GM21390 (cell line): Measurements from ENCODE around the gene KCNJ8.
"Not testable (repeated sequence)": the region's sequence is repeated elsewhere in the genome, so short reads cannot be mapped to it uniquely, and the experiment has no call there.

Experiments
- ATAC-seq: cut with Tn5 transposase; IDR thresholded peaks from one replicate; pipeline ENCODE4 v1.9.1; 2021; ENCODE audit not compliant: unreplicated experiment

Gene KCNJ8

DNA sequence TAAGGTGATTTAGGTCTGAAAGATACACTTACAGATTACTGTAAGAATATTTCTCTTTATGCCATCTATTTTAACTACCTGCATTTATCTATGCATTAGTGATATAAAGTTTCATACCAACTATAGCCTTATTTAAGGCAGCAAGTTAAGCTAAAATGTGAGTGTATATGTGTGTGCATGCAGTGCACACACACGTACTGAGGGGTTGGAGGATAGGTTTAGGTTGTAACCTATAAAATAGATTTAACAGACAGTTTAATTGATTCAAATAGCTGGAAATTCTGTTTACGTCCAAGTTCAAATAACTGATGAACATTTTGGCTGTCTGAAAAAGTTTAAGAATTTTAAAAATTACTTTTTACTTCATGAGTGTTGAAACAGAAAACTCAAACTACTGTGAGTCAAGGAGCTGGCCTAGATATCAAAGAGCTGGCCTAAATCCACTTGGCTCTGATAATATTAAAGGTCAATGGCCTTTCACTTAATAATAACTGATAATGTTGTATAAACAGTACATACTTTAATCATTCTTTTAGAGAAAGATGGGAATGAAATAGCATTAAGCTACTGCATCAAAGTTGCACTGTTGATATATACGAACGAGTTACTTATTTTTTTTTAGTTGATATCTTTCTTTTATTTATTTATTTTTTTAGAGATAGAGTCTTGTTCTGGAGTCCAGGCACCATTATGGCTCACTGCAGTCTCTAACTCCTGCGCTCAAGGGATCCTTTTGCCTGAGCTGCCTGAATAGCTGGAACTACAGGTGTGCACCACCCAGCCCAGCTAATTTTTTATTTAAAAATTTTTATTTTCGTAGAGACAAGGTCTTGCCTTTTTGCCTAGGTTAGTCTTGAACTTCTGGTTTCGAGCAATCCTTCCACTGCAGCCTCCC is 13.8 kb upstream of the KCNJ8 start:
- ATAC-seq: no peak

DNA sequence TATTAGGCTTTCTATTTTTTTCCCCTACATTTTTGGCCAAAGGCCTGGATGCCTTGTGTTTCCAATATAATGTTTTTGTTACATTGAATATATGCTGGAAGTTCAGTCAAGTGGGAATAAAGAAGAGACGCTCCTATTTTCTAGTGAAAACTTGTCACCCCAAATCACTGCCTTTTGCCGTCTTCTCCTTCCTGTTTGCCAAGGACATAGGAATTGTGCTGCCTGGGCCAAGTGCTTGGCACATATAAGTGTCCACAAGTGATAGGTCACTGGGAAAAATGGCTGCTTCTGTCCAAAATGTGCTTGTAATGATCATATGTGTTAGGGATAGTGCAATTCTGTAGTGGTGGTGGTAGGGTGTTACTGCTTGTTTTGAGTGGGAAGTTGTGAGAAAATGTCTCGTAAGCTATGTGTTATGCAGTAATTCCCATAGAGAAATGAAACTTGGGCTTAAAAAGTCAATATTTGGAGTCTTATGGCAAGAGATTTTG is 11.6 kb upstream of the KCNJ8 start:
- no peak for ATAC-seq

DNA sequence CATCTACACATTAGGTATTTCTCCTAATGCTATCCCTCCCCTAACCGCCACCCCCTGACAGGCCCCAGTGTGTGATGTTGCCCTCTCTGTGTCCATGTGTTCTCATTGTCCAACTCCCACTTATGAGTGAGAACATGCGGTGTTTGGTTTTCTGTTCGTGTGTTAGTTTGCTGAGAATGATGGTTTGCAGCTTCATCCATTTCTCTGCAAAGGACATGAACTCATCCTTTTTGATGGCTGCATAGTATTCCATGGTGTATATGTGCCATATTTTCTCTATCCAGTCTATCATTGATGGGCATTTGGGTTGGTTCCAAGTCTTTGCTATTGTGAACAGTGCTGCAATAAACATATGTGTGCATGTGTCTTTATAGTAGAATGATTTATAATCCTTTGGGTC is 8.2 kb upstream of the KCNJ8 start:
- ATAC-seq: not testable (repeated sequence)

- no peak for ATAC-seq
Observed at GRCh38 chr12:21780786-21781185, 6.3 kb upstream of the KCNJ8 start.

DNA sequence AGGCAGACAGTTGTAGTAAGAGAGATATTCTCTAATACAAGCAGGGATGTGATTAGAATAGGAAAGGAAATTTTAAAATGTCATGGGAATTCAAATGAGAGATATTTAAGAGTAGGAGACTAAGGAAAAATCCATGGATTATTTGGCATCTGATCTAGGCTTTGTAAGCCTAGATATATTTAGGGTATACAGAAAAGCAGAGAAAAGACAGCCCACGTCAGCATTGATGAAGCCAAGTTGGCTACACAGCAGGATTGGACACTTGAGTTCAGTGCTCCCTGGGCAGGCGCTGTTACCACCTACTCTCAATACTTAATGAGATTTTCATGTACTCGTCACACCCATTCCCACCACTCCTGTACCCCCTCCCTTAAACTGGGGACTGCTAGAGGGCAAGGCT is 1.7 kb upstream of the KCNJ8 start:
- no peak for ATAC-seq

DNA sequence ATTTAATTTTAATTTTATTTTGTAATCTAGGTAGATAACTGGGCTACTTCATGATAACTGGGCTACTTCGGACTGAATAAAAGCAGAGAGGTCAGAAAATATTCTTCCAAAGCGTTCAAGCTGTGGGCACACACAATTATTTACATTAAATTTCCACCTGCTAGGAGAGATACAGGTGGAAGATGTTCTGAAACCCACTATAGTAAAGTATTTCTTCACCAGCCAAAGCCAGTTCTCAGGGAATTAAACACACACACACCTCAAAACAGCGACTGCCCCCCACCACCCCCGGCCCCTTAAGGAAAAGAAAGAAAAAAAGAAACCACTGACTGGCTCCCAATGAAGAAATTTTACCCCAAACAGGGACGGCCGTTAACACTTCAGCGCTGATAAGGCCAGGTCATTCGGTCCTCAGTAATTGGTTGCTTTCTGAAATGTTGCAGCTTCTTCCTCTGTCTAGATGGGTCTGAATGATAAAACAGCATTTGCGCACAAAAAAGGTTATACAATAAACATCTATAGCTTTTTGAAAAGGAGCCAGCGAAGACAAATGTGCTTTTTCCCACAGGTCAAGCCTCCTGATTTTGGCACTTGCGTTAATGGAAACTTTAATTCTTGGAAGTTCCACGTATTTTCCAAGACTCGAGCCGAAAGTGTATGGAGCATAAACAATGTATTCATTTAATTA is 771 bp upstream of the KCNJ8 start:
- no peak for ATAC-seq

DNA sequence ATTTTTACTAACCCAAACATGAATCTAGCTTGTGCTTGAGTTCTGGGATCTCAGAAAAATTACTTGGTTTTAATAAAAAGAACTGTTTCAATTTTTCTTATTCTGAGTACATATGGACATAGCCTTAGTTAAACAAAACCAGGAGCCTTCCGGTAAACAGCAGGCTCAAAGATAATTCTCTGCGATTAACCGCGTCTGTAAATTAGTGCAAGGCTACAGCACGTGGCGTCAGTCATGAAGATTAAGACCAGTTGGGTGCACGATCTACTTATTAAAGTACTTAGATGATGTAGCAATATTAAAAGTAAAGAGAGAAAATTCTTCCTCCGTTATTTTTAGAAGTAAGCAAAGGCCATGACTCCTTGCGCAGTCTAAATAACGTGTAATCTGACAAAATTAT is 700 bp downstream of the KCNJ8 start:
- ATAC-seq: no peak

DNA sequence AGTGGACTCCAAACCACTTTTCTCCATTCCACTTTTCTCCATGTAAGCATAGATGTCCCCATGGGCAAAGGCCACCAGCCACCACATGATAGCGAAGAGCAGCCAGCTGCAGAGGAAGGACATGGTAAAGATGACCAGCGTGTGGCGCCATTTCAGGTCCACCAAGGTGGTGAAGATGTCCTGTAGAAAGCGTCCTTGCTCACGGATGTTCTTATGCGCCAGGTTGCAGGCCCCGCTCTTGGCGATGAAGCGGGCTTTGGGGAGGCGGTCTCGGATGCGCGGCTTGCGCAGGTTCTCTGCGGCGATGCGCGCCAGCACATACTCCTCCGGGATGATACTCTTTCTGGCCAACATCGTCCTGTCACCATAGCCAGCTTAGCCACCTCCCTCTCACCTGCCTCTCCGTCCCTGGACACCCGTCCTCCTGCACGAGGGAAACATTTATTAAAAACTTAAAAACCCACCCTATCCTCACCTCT is 1.2 kb downstream of the KCNJ8 start:
- ATAC-seq: no peak

GRCh38 chr12:21771311-21771710 is 3.2 kb downstream of the KCNJ8 start:
- ATAC-seq: no peak

- no peak for ATAC-seq
Observed at GRCh38 chr12:21769307-21769706, 5.2 kb downstream of the KCNJ8 start.

DNA sequence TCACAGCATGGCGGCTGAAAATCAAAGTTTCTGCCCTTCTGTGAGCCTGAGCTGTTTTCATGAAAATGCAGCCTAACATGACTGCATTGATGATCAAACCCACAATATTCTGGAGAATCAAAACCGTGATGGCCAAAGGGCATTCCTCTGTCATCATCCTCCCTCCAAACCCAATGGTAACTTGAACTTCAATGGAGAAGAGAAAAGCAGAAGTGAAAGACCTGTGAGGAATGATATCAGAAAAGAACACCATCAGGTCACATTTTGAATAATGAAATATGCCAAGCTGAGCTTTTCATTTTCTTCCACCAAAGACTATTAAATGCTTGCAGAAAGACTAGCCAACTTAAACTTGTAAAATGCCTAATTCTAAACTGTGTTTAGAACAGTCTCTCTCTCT is 8.1 kb downstream of the KCNJ8 start:
- ATAC-seq: no peak

- no peak for ATAC-seq
Observed at GRCh38 chr12:21764950-21765349, 9.6 kb downstream of the KCNJ8 start.

GRCh38 chr12:21764065-21764464 is 10.4 kb downstream of the KCNJ8 start:
- no peak for ATAC-seq

DNA sequence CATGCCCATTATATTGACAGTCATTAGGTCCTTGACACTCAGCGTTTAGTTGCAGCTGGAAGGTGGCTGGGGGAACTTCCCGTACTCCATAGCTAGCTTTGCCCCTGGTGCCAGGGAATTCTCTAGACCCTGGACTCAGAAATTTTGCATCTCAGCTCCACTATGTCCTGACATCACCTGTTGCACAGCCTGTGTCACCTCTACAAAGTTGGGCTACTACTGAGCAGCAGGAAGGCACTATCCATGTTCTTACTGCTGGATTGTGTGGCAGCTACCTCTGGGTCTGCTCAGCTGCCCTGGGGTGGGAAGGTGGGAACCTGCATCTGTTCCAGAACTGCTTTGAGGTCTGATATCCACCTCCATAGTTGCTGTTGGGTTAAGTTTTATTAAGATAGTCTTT is 11.0 kb downstream of the KCNJ8 start:
- ATAC-seq: no peak

DNA sequence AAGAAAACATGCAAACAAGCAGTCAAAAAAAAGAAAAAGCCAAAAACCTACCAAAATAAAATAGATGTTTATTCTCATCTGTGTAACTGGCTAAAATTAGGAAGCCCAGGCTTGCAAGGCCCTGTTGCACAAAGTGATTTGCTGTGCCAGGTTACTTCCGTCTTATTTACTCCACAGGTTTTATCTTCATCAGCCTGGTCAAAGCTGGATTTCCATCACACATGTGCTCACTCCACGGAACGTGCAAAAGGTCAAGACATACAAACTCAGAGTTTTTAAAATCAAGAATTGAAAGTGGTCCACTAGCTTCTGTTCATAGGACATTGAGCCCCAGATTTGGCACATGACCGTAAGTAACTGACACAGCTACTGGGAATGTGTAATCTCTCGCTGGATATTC is 14.8 kb downstream of the KCNJ8 start:
- no peak for ATAC-seq

GRCh38 chr12:21757735-21758134 is 16.8 kb downstream of the KCNJ8 start:
- ATAC-seq: no peak

- no peak for ATAC-seq
Observed at GRCh38 chr12:21756699-21757098, 17.8 kb downstream of the KCNJ8 start.

DNA sequence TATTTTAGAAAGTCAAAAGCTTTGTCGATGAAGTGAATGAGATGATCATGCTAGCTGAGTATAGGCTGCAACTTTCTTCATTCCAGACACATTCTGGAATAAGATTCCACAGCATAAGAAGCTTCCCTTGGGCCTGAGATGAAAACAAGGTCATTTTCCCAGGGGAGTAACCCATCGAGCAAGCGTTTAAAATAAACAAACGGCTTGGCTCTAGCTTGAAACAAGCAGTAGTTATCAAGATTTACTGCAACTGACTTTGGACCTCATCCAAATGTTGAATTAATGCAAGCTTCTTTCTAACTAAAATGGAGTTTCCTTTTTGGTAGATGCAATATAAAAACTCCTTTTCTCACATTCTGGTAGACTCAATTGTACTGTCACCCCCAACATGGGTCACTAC is 23.0 kb downstream of the KCNJ8 start:
- ATAC-seq: no peak

- no peak for ATAC-seq
Observed at GRCh38 chr12:21745258-21745657, 29.2 kb downstream of the KCNJ8 start.

GRCh38 chr12:21731144-21731543 is 43.4 kb downstream of the KCNJ8 start:
- no peak for ATAC-seq

GRCh38 chr12:21725731-21726130 is 48.8 kb downstream of the KCNJ8 start:
- ATAC-seq: no peak
